Thoracic aorta (tissue), 2 donors: ENCODE results near the gene SPAG7. TPM values are rescaled to one million over a fixed set of nuclear protein-coding genes. Genes with fewer than 3 reads are reported as not detected.

Experiments used
- ATAC-seq: fragments of 150-250 bp; one replicate; pipeline ENCODE4 v1.8.0; 2017; ENCODE audit warnings: low read depth; ENCODE audit not compliant: insufficient number of reproducible peaks, low FRiP score
- DNase-seq: peaks from one replicate; pipeline ENCODE4 v3.0.0-alpha.2; 2020; ENCODE audit warnings: low spot score
- H3K27ac ChIP-seq, 2 donors: fragments of 200-600 bp; sonication (generic); 1 replicate in 1 of 2; 2 replicates in 1 of 2; pipeline ENCODE4 v1.5.1; 2016; ENCODE audit warnings: mild to moderate bottlenecking in 2 of 2, moderate library complexity in 2 of 2
- H3K27me3 ChIP-seq: fragments of 200-600 bp; sonication (generic); replicated peaks from 2 replicates; pipeline ENCODE4 v1.6.0; 2016; ENCODE audit warnings: mild to moderate bottlenecking; ENCODE audit not compliant: insufficient read depth
- H3K36me3 ChIP-seq: fragments of 200-600 bp; sonication (generic); one replicate; pipeline ENCODE4 v1.5.1; 2016
- H3K4me1 ChIP-seq, 2 donors: fragments of 200-600 bp; sonication (generic); 1 replicate in 1 of 2; 2 replicates in 1 of 2; pipeline versions ENCODE4 v1.5.1 to v1.6.0; 2016; ENCODE audit warnings: low read depth in 2 of 2, mild to moderate bottlenecking in 1 of 2; ENCODE audit not compliant: control insufficient read depth in 1 of 2
- H3K4me3 ChIP-seq: fragments of 200-600 bp; sonication (generic); 2 replicates; pipeline ENCODE4 v1.5.1; 2016; ENCODE audit warnings: mild to moderate bottlenecking
- H3K9me3 ChIP-seq: fragments of 200-600 bp; sonication (generic); 2 replicates; pipeline ENCODE4 v1.5.1; 2016
- CTCF ChIP-seq: fragments of 200-600 bp; sonication (generic); IDR thresholded peaks from one replicate; pipeline ENCODE4 v1.5.1; 2019; ENCODE audit warnings: antibody characterized with exemption
- total RNA-seq, 2 donors: library from RNA; depleted of rRNA; stranded (reverse); fragments of >200 nt; gene quantifications; one replicate each; pipeline versions ENCODE4 v1.1.0 to v1.2.3, GENCODE V29; 2016

SPAG7 gene
- total RNA-seq, 2 donors from 2014 or later, result 32.3 to 43.1 TPM

- Histone ChIP-seq H3K4me1 (peaks cover 4 to 6% of the 10 kb centered on the region in 2 donors), H3K36me3 (no peaks in the 10 kb centered on the region), H3K4me3 (no peak overlapping the region), H3K27ac (no peak overlapping the region), H3K27me3 (no peaks in the 10 kb centered on the region), H3K9me3 (no peaks in the 10 kb centered on the region)
- DNase-seq (no peak), ATAC-seq (no peak)
- no peak for TF ChIP-seq CTCF
Measured at GRCh38 chr17:4913994-4914393, 53.6 kb downstream of the SPAG7 start.

Other genes starting within 250 kb of the SPAG7 start
- 10 to 100 TPM; 18.8 to 21.9 TPM for gene MED11, start 236.4 kb downstream of the SPAG7 start, total RNA-seq
- 1 to 10 TPM; 2.5 to 5.8 TPM for gene ZMYND15, start 228.0 kb downstream of the SPAG7 start, total RNA-seq
- gene CXCL16, start 227.9 kb downstream of the SPAG7 start, total RNA-seq, result 10 to 100 TPM; 27.6 to 41.7 TPM
- not detected for gene TM4SF5, start 195.9 kb downstream of the SPAG7 start, total RNA-seq
- gene VMO1, start 181.5 kb downstream of the SPAG7 start, total RNA-seq, result 1 to 10 TPM; 5.9 to 8.3 TPM
- gene GLTPD2, start 178.9 kb downstream of the SPAG7 start, total RNA-seq, result not detected
- 100 to 1,000 TPM in 1 of 2 donors, 10 to 100 TPM in 1; 70.0 to 160 TPM for gene PSMB6, start 171.7 kb downstream of the SPAG7 start, total RNA-seq
- 10 to 100 TPM; 38.3 to 75.3 TPM for gene PLD2, start 160.7 kb downstream of the SPAG7 start, total RNA-seq
- gene MINK1, start 134.5 kb downstream of the SPAG7 start, total RNA-seq, result 10 to 100 TPM; 44.0 to 45.0 TPM
- 1 to 10 TPM; 1.9 to 5.6 TPM for gene C17orf107, start 68.3 kb downstream of the SPAG7 start, total RNA-seq
- 1 to 10 TPM in 1 of 2 donors, not detected in 1; 4.1 TPM for gene CHRNE, start 64.7 kb downstream of the SPAG7 start, total RNA-seq
- not detected for gene GP1BA, start 35.5 kb downstream of the SPAG7 start, total RNA-seq
- 10 to 100 TPM; 27.0 to 39.7 TPM for gene SLC25A11, start 27.8 kb downstream of the SPAG7 start, total RNA-seq
- 10 to 100 TPM; 32.4 to 38.3 TPM for gene RNF167, start 27.5 kb downstream of the SPAG7 start, total RNA-seq
- gene PFN1, start 19.3 kb downstream of the SPAG7 start, total RNA-seq, result 1,000 to 10,000 TPM in 1 of 2 donors, 100 to 1,000 TPM in 1; 806 to 1,230 TPM
- 1 to 10 TPM; 2.5 to 2.7 TPM for gene ENO3, start 16.7 kb downstream of the SPAG7 start, total RNA-seq
- 10 to 100 TPM; 31.3 to 34.0 TPM for gene CAMTA2, start 19.9 kb upstream of the SPAG7 start, total RNA-seq
- 1 to 10 TPM in 1 of 2 donors, not detected in 1; 1.2 TPM for gene INCA1, start 29.7 kb upstream of the SPAG7 start, total RNA-seq
- 100 to 1,000 TPM; 113 to 152 TPM for gene KIF1C, start 30.1 kb upstream of the SPAG7 start, total RNA-seq
- not detected for gene SLC52A1, start 67.6 kb upstream of the SPAG7 start, total RNA-seq
- gene ZFP3, start 110.7 kb upstream of the SPAG7 start, total RNA-seq, result 1 to 10 TPM; 3.2 to 6.6 TPM
- 1 to 10 TPM; 6.7 to 7.2 TPM for gene ZNF232, start 144.1 kb upstream of the SPAG7 start, total RNA-seq
- 1 to 10 TPM in 1 of 2 donors, not detected in 1; 2.0 TPM for gene USP6, start 148.2 kb upstream of the SPAG7 start, total RNA-seq
- gene ZNF594, start 224.1 kb upstream of the SPAG7 start, total RNA-seq, result 10 to 100 TPM in 1 of 2 donors, 1 to 10 TPM in 1; 8.4 to 15.8 TPM